ENCODE measurements around the gene POLR1A. TPM values are rescaled to one million over a fixed set of nuclear protein-coding genes. Genes with fewer than 3 reads are reported as not detected.

POLR1A gene
- total and polyA plus RNA-seq, 2 of the 13 experiments (the other 11 are each of a cell fraction or from before 2014, with no cell fraction given): 7.2 to 39.9 TPM

- TF ChIP-seq BRF2 (CRISPR knock-in tag; IDR thresholded peaks at IDR 0.05): no peak
- no peak for TF ChIP-seq HOXA3 (CRISPR knock-in tag; IDR thresholded peaks at IDR 0.05)
- peak; percentile 19 for TF ChIP-seq HNRNPH1 (optimal IDR thresholded peaks at IDR 0.05; ENCODE audit: low read depth, low read length)
- TF ChIP-seq HOXA9 (CRISPR knock-in tag; IDR thresholded peaks at IDR 0.05; ENCODE audit: borderline replicate concordance): no peak
- TF ChIP-seq CREBL2 (CRISPR knock-in tag; IDR thresholded peaks at IDR 0.05; ENCODE audit: borderline replicate concordance): no peak
- no peak for TF ChIP-seq PITX1 (CRISPR knock-in tag; IDR thresholded peaks at IDR 0.05)
- peak in 1 of 2 experiments; percentile 11; a peak in 1 of 4 replicates for TF ChIP-seq POLR2A (IDR thresholded peaks at IDR 0.05; ENCODE audit: insufficient read depth in 1 of 2, low read depth in 2 of 2, low read length in 2 of 2)
- no peak for TF ChIP-seq DRAP1 (CRISPR knock-in tag; IDR thresholded peaks at IDR 0.05)
- TF ChIP-seq TRIM24 (CRISPR knock-in tag; IDR thresholded peaks at IDR 0.05): no peak
- no peak for TF ChIP-seq ELK4 (CRISPR knock-in tag; IDR thresholded peaks at IDR 0.05; ENCODE audit: borderline replicate concordance)
- no peak for TF ChIP-seq ZSCAN25 (CRISPR knock-in tag; IDR thresholded peaks at IDR 0.05)
- TF ChIP-seq AGO2 (optimal IDR thresholded peaks at IDR 0.05; ENCODE audit: low read depth, low read length): peak; percentile 50
- TF ChIP-seq RFX1 (IDR thresholded peaks at IDR 0.05): no peak
- no peak for TF ChIP-seq SMAD9 (CRISPR knock-in tag; IDR thresholded peaks at IDR 0.05)
- TF ChIP-seq HES4 (CRISPR knock-in tag; IDR thresholded peaks at IDR 0.05; ENCODE audit: borderline replicate concordance): no peak
- no peak for TF ChIP-seq STAT6 (CRISPR knock-in tag; IDR thresholded peaks at IDR 0.05; ENCODE audit: borderline replicate concordance)
- TF ChIP-seq BRD4 (CRISPR knock-in tag; IDR thresholded peaks at IDR 0.05): no peak
- TF ChIP-seq ATF4 (CRISPR knock-in tag; IDR thresholded peaks at IDR 0.05): 0 out of 4 replicates have a peak, but pooled peaks of 1 of the 2 experiments have one; percentile 19
- TF ChIP-seq PATZ1 (CRISPR knock-in tag; IDR thresholded peaks at IDR 0.05): no peak
- TF ChIP-seq ZNF136 (CRISPR knock-in tag; IDR thresholded peaks at IDR 0.05; ENCODE audit: low read depth): no peak
- no peak for TF ChIP-seq ZIK1 (CRISPR knock-in tag; IDR thresholded peaks at IDR 0.05; ENCODE audit: borderline replicate concordance, low read depth)
- no peak for TF ChIP-seq ZKSCAN5 (CRISPR knock-in tag; IDR thresholded peaks at IDR 0.05)
- no peak for TF ChIP-seq CENPX (CRISPR knock-in tag; IDR thresholded peaks at IDR 0.05)
These were observed 84.7 kb downstream of the POLR1A start (continued) for GRCh38 chr2:86020984-86021383.
